HG03175 (cell line): Measurements from ENCODE around the gene WDR75.
"Not testable (repeated sequence)": the region's sequence is repeated elsewhere in the genome, so short reads cannot be mapped to it uniquely, and the experiment has no call there.

ENCODE experiments used
- ATAC-seq: cut with Tn5 transposase; IDR thresholded peaks from one replicate; pipeline ENCODE4 v1.9.1; 2021; ENCODE audit warnings: mild to moderate bottlenecking, moderate library complexity; ENCODE audit not compliant: unreplicated experiment

WDR75 gene

GRCh38 chr2:189440947-189441708 lies at the start of gene WDR75:
TSS of gene WDR75 (plus strand) at chr2:189441474. CDS start at chr2:189441493, 19 bp downstream.
- peak; percentile 88 for ATAC-seq

GRCh38 chr2:189393440-189394111 lies 47.7 kb upstream of the WDR75 start:
- ATAC-seq = no peak

- no peak for ATAC-seq
Measured at GRCh38 chr2:189394525-189394924, 46.7 kb upstream of the WDR75 start.

GRCh38 chr2:189402932-189403331 lies 38.3 kb upstream of the WDR75 start:
- no peak for ATAC-seq

GRCh38 chr2:189406586-189407233 lies 34.6 kb upstream of the WDR75 start:
- ATAC-seq = no peak

- no peak for ATAC-seq
Measured at GRCh38 chr2:189407281-189408209, 33.7 kb upstream of the WDR75 start.

- no peak for ATAC-seq
Measured at GRCh38 chr2:189408294-189408693, 33.0 kb upstream of the WDR75 start.

- no peak for ATAC-seq
Measured at GRCh38 chr2:189409131-189409530, 32.1 kb upstream of the WDR75 start.

GRCh38 chr2:189409647-189410046 lies 31.6 kb upstream of the WDR75 start:
- no peak for ATAC-seq

- ATAC-seq = no peak
Measured at GRCh38 chr2:189411860-189412259, 29.4 kb upstream of the WDR75 start.

- ATAC-seq = peak; percentile 77
Measured at GRCh38 chr2:189412330-189412953, 28.8 kb upstream of the WDR75 start.

GRCh38 chr2:189413249-189413648 lies 28.0 kb upstream of the WDR75 start:
- no peak for ATAC-seq

GRCh38 chr2:189421644-189422043 lies 19.6 kb upstream of the WDR75 start:
- no peak for ATAC-seq

GRCh38 chr2:189424961-189425360 lies 16.3 kb upstream of the WDR75 start:
- ATAC-seq = no peak

- ATAC-seq = no peak
Measured at GRCh38 chr2:189425676-189426075, 15.6 kb upstream of the WDR75 start.

- ATAC-seq = no peak
Measured at GRCh38 chr2:189426886-189427285, 14.4 kb upstream of the WDR75 start.

- ATAC-seq = no peak
Measured at GRCh38 chr2:189427872-189428271, 13.4 kb upstream of the WDR75 start.

- ATAC-seq = not testable (repeated sequence)
Measured at GRCh38 chr2:189430448-189430847, 10.8 kb upstream of the WDR75 start.

GRCh38 chr2:189435803-189436202 lies 5.5 kb upstream of the WDR75 start:
- ATAC-seq = not testable (repeated sequence)

GRCh38 chr2:189437926-189438325 lies 3.3 kb upstream of the WDR75 start:
- peak; percentile 7 for ATAC-seq
